H1 (cell line): ENCODE results near the gene LOXHD1. TPM values are rescaled to one million over a fixed set of nuclear protein-coding genes. Genes with fewer than 3 reads are reported as not detected.

ENCODE experiments used
- CTCF ChIA-PET: fragments of 300-600 bp; sonication (Branson Sonifier 250); formaldehyde crosslinking; loops from one replicate; lab custom pipeline; 2021; ENCODE audit not compliant: partially characterized antibody; lab: Charles Lee
- POLR2A ChIA-PET: fragments of 300-600 bp; sonication (Branson Sonifier 250); formaldehyde crosslinking; loops from one replicate; lab custom pipeline; 2021; ENCODE audit warnings: inconsistent platforms; ENCODE audit not compliant: partially characterized antibody; lab: Charles Lee
- DNase-seq, 2 experiments: peaks; one replicate each; pipeline versions ENCODE4 v3.0.0 to v3.0.0-alpha.2; 2010 to 2022; ENCODE audit warnings: low spot score in 2 of 2, low read depth in 1 of 2, mixed read lengths in 1 of 2
- FAIRE-seq: peaks from 2 replicates; lab custom pipeline; 2011; peaks lifted over from hg19 to GRCh38; lab: Jason Lieb, UNC
- H2AFZ ChIP-seq: 2 replicates; pipeline ENCODE4 v1.8.1; 2012; ENCODE audit warnings: low read length, inconsistent platforms
- H2AK5ac ChIP-seq: 2 replicates; pipeline ENCODE4 v1.6.1; 2013; ENCODE audit warnings: low read depth, low read length
- H2BK120ac ChIP-seq: replicated peaks from 2 replicates; pipeline ENCODE3; 2013; ENCODE audit warnings: low read depth, low read length, inconsistent platforms
- H2BK12ac ChIP-seq: 2 replicates; pipeline ENCODE4 v1.6.1; 2013; ENCODE audit warnings: low read depth, low read length
- H2BK15ac ChIP-seq: 2 replicates; pipeline ENCODE4 v1.6.1; 2013; ENCODE audit warnings: low read length
- H2BK20ac ChIP-seq: 2 replicates; pipeline ENCODE4 v1.6.1; 2013; ENCODE audit warnings: low read length
- H2BK5ac ChIP-seq: 2 replicates; pipeline ENCODE4 v1.6.1; 2013; ENCODE audit warnings: low read depth, low read length
- H3K14ac ChIP-seq: 2 replicates; pipeline ENCODE4 v1.6.1; 2013; ENCODE audit warnings: inconsistent platforms; ENCODE audit not compliant: insufficient read length
- H3K18ac ChIP-seq: 2 replicates; pipeline ENCODE4 v1.6.1; 2013; ENCODE audit warnings: low read length; ENCODE audit errors: extremely low read depth
- H3K23ac ChIP-seq: 2 replicates; pipeline ENCODE4 v1.6.1; 2013; ENCODE audit warnings: inconsistent platforms; ENCODE audit not compliant: insufficient read length
- H3K23me2 ChIP-seq: 2 replicates; pipeline ENCODE4 v1.6.1; 2013; ENCODE audit warnings: low read depth, low read length
- H3K27ac ChIP-seq: 2 replicates; pipeline ENCODE4 v1.6.1; 2011; ENCODE audit warnings: low read depth, low read length, inconsistent platforms
- H3K27me3 ChIP-seq, 4 experiments: replicated peaks in 1 of 4; 1 replicate in 1 of 4; 2 replicates in 3 of 4; pipeline versions ENCODE4 v1.6.1 to v1.8.1; 2011 to 2013; ENCODE audit warnings: low read length in 3 of 4, mild to moderate bottlenecking in 3 of 4, inconsistent platforms in 2 of 4, mixed read lengths in 2 of 4, moderate library complexity in 1 of 4; ENCODE audit not compliant: control insufficient read depth in 3 of 4, insufficient read depth in 3 of 4; ENCODE audit errors: extremely low read depth in 1 of 4
- H3K36me3 ChIP-seq, 4 experiments: 2 replicates each; pipeline versions ENCODE4 v1.6.1 to v1.8.1; 2011 to 2013; ENCODE audit warnings: mild to moderate bottlenecking in 4 of 4, low read length in 3 of 4, moderate library complexity in 2 of 4, control low read depth in 1 of 4, inconsistent platforms in 1 of 4; ENCODE audit not compliant: insufficient read depth in 4 of 4, control insufficient read depth in 2 of 4
- H3K4ac ChIP-seq: replicated peaks from 2 replicates; pipeline ENCODE3; 2013; ENCODE audit warnings: low read length, low read depth, mixed read lengths, inconsistent platforms; ENCODE audit not compliant: insufficient read length
- H3K4me1 ChIP-seq, 4 experiments: replicated peaks in 1 of 4; 1 replicate in 1 of 4; 2 replicates in 3 of 4; pipeline versions ENCODE4 v1.6.1 to v1.8.1; 2011 to 2013; ENCODE audit warnings: low read length in 3 of 4, inconsistent platforms in 2 of 4, mixed read lengths in 1 of 4; ENCODE audit not compliant: insufficient read depth in 4 of 4, control insufficient read depth in 3 of 4
- H3K4me2 ChIP-seq, 2 experiments: 2 replicates each; pipeline versions ENCODE4 v1.6.1 to v1.8.1; 2011 to 2013; ENCODE audit warnings: low read depth in 2 of 2, low read length in 2 of 2, control low read depth in 1 of 2, inconsistent platforms in 1 of 2, mild to moderate bottlenecking in 1 of 2; ENCODE audit not compliant: insufficient read depth in 1 of 2
- H3K4me3 ChIP-seq, 4 experiments: fragments of 200-600, 300-600 bp in 1 of 4; sonication (generic), shearing (Covaris generic), sonication (Bioruptor Twin) in 1 of 4; 2 replicates each; pipeline versions ENCODE4 v1.5.1 to v1.8.1; 2011 to 2016; ENCODE audit warnings: low read length in 4 of 4, low read depth in 3 of 4, control low read depth in 2 of 4, inconsistent platforms in 2 of 4, mild to moderate bottlenecking in 2 of 4, mixed read lengths in 1 of 4, moderate library complexity in 1 of 4; ENCODE audit not compliant: insufficient read depth in 2 of 4; ENCODE audit errors: extremely low read depth in 1 of 4
- H3K56ac ChIP-seq: replicated peaks from 2 replicates; pipeline ENCODE3; 2013; ENCODE audit warnings: low read depth, mild to moderate bottlenecking, mixed read lengths, low read length, inconsistent platforms; ENCODE audit not compliant: insufficient read length
- H3K79me1 ChIP-seq: 2 replicates; pipeline ENCODE4 v1.6.1; 2013; ENCODE audit warnings: low read depth, low read length, control low read depth
- H3K79me2 ChIP-seq, 2 experiments: 2 replicates each; pipeline versions ENCODE4 v1.6.1 to v1.8.1; 2012 to 2013; ENCODE audit warnings: low read length in 2 of 2, mild to moderate bottlenecking in 2 of 2, inconsistent platforms in 1 of 2; ENCODE audit not compliant: insufficient read depth in 2 of 2, control insufficient read depth in 1 of 2
- H3K9ac ChIP-seq, 4 experiments: replicated peaks in 1 of 4; 1 replicate in 1 of 4; 2 replicates in 3 of 4; pipeline versions ENCODE4 v1.6.1 to v1.8.1; 2011 to 2013; ENCODE audit warnings: low read depth in 3 of 4, low read length in 3 of 4, control low read depth in 2 of 4, mild to moderate bottlenecking in 2 of 4, moderate library complexity in 2 of 4, inconsistent platforms in 1 of 4; ENCODE audit errors: extremely low read depth in 1 of 4
- H3K9me3 ChIP-seq, 2 experiments: 2 replicates each; pipeline versions ENCODE4 v1.6.1 to v1.8.1; 2012 to 2013; ENCODE audit warnings: mild to moderate bottlenecking in 2 of 2, moderate library complexity in 2 of 2, control low read depth in 1 of 2, inconsistent platforms in 1 of 2, low read depth in 1 of 2, low read length in 1 of 2, mixed read lengths in 1 of 2; ENCODE audit not compliant: insufficient read depth in 2 of 2
- H4K20me1 ChIP-seq, 2 experiments: replicated peaks in 1 of 2; 2 replicates each; pipeline versions ENCODE3 to v1.8.1; 2011 to 2013; ENCODE audit warnings: inconsistent platforms in 2 of 2, low read length in 2 of 2, mild to moderate bottlenecking in 1 of 2; ENCODE audit not compliant: insufficient read depth in 2 of 2, control insufficient read depth in 1 of 2
- H4K5ac ChIP-seq: 2 replicates; pipeline ENCODE4 v1.6.1; 2013; ENCODE audit warnings: low read length, low read depth, mixed read lengths, inconsistent platforms; ENCODE audit not compliant: insufficient read length
- H4K8ac ChIP-seq: 2 replicates; pipeline ENCODE4 v1.8.0; 2013; ENCODE audit warnings: mild to moderate bottlenecking, moderate library complexity, low read length, inconsistent platforms; ENCODE audit not compliant: insufficient read depth; ENCODE audit errors: extremely low read depth
- H4K91ac ChIP-seq: replicated peaks from 2 replicates; pipeline ENCODE3; 2013; ENCODE audit warnings: low read length, mixed read lengths, inconsistent platforms; ENCODE audit not compliant: insufficient read length
- CBX5 ChIP-seq: fragments of 300-800, 300-1000 bp; sonication (generic); IDR thresholded peaks from 2 replicates; pipeline ENCODE4 v1.7.1; 2016; ENCODE audit warnings: antibody characterized with exemption, low read length, low read depth
- CEBPB ChIP-seq: IDR thresholded peaks from 2 replicates; pipeline ENCODE4 v1.6.1; 2012; ENCODE audit warnings: low read depth, low read length
- CHD1 ChIP-seq: IDR thresholded peaks from 2 replicates; pipeline ENCODE4 v1.6.1; 2012; ENCODE audit warnings: low read depth, low read length, improper control_type of control experiment
- CTBP2 ChIP-seq: IDR thresholded peaks from 2 replicates; pipeline ENCODE4 v1.7.0; 2011; ENCODE audit warnings: borderline replicate concordance, mild to moderate bottlenecking, moderate library complexity, mixed read lengths, low read length; ENCODE audit not compliant: insufficient read depth, insufficient read length
- EGR1 ChIP-seq: IDR thresholded peaks from 2 replicates; pipeline ENCODE4 v1.6.1; 2011; ENCODE audit warnings: low read depth, low read length, borderline replicate concordance
- EZH2 ChIP-seq: fragments of 200-600 bp; sonication (generic); IDR thresholded peaks from 2 replicates; pipeline ENCODE4 v1.7.1; 2012; ENCODE audit warnings: low read depth, mild to moderate bottlenecking, moderate library complexity, low read length, inconsistent platforms; ENCODE audit not compliant: severe bottlenecking
- HDAC6 ChIP-seq: IDR thresholded peaks from one replicate; pipeline ENCODE4 v1.7.1; 2012; ENCODE audit warnings: low read depth, mild to moderate bottlenecking, inconsistent platforms, low read length, moderate library complexity
- JUN ChIP-seq: IDR thresholded peaks from 2 replicates; pipeline ENCODE4 v1.6.1; 2011; ENCODE audit warnings: low read depth, mild to moderate bottlenecking, improper control_type of control experiment, low read length
- MAX ChIP-seq: IDR thresholded peaks from 2 replicates; pipeline ENCODE4 v1.6.1; 2012; ENCODE audit warnings: inconsistent platforms
- NRF1 ChIP-seq: IDR thresholded peaks from 2 replicates; pipeline ENCODE4 v1.6.1; 2011; ENCODE audit warnings: mild to moderate bottlenecking, low read depth, low read length, improper control_type of control experiment
- RAD21 ChIP-seq, 2 experiments: IDR thresholded peaks in 1 of 2; conservative IDR thresholded peaks in 1 of 2; 2 replicates each; pipeline ENCODE4 v1.6.1; 2011; ENCODE audit warnings: low read depth in 2 of 2, low read length in 2 of 2, improper control_type of control experiment in 1 of 2, inconsistent platforms in 1 of 2, mild to moderate bottlenecking in 1 of 2, moderate library complexity in 1 of 2
- RXRA ChIP-seq: IDR thresholded peaks from 2 replicates; pipeline ENCODE4 v1.6.1; 2011; ENCODE audit warnings: low read depth, mild to moderate bottlenecking, low read length, moderate library complexity; ENCODE audit not compliant: insufficient read depth
- SUZ12 ChIP-seq: fragments of 200-600 bp; sonication (generic); IDR thresholded peaks from 2 replicates; pipeline ENCODE4 v1.6.1; 2012; ENCODE audit warnings: mild to moderate bottlenecking, inconsistent platforms, low read length, moderate library complexity, mixed read lengths
- WGBS, 2 experiments: shearing (Covaris generic) in 1 of 2; methylation state at CpG; one replicate each; pipeline versions ENCODE4 v1.1.6 to v1.1.7; 2013 to 2015; ENCODE audit warnings: low lambda C conversion rate in 2 of 2, mixed read lengths in 2 of 2, inconsistent platforms in 1 of 2, low coverage in 1 of 2, missing lambda C conversion rate in 1 of 2; ENCODE audit not compliant: insufficient replicate concordance in 2 of 2, insufficient coverage in 1 of 2, insufficient read length in 1 of 2; ENCODE audit errors: extremely low coverage in 1 of 2, missing lambda C conversion rate in 1 of 2; 5-methylcytosine and 5-hydroxymethylcytosine counted together
- polyA plus RNA-seq, 7 experiments: library from polyadenylated mRNA; depleted of rRNA in 3 of 7; stranded (reverse) in 5 of 7; unstranded in 2 of 7; fragments of >200 nt in 5 of 7; fragments of 200-250 nt in 2 of 7; gene quantifications; 1 replicate in 5 of 7; 2 replicates in 1 of 7; 4 replicates in 1 of 7; pipeline versions ENCODE4 v1.2.1 to v1.2.3, GENCODE V29; 2011 to 2013; ENCODE audit warnings: missing spikeins in 2 of 7, mixed read lengths in 2 of 7
- total RNA-seq: library from RNA; stranded (reverse); fragmentation: NEBNext Ultra II Directional; extraction: Animal tissue kit (Norgen Biotek cat#: 25700); gene quantifications from 2 replicates; pipeline ENCODE4 v1.2.1, GENCODE V29; 2021
- TF ChIP-seq, protein P1 (sequence below): IDR thresholded peaks from 2 replicates; pipeline ENCODE4 v1.6.1; 2011; ENCODE audit warnings: low read depth, mild to moderate bottlenecking, low read length; ENCODE audit not compliant: insufficient read depth

The LOXHD1 gene
- total and polyA plus RNA-seq, 2 of the 8 experiments (the other 6 are each of a cell fraction or from before 2014, with no cell fraction given) = 0.02 TPM; not detected in 1

- no peak overlapping the region for H3K9ac ChIP-seq
- H3K4me1 ChIP-seq = no peaks in the 10 kb centered on the region
- no peak overlapping the region for H3K18ac ChIP-seq
- H2AK5ac ChIP-seq = no peak overlapping the region
- no peak overlapping the region for H4K91ac ChIP-seq
- no peak overlapping the region for H3K23ac ChIP-seq
- DNase-seq (no peak), FAIRE-seq (no peak)
- no peak overlapping the region for H2BK120ac ChIP-seq
- WGBS, 2 experiments = 86% methylated on average over 3 of the region's 3 CpGs; no CpG with 5 or more reads in 1 of the 2 experiments
- no peak overlapping the region for H2BK12ac ChIP-seq
- POLR2A ChIA-PET = no interaction called here
- no peak overlapping the region for H2BK20ac ChIP-seq
- H4K5ac ChIP-seq = no peak overlapping the region
- no peaks in the 10 kb centered on the region for H4K20me1 ChIP-seq
- no peak overlapping the region for H3K27ac ChIP-seq
- no peak overlapping the region for H3K56ac ChIP-seq
- TF ChIP-seq, protein P1, sequence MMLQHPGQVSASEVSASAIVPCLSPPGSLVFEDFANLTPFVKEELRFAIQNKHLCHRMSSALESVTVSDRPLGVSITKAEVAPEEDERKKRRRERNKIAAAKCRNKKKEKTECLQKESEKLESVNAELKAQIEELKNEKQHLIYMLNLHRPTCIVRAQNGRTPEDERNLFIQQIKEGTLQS = no peak
- TF ChIP-seq NRF1 (no peak), RXRA (no peak), EGR1 (no peak), CTBP2 (no peak), HDAC6 (no peak), MAX (no peak), EZH2 (no peak), CEBPB (no peak), CHD1 (no peak), SUZ12 (no peak), CBX5 (no peak), JUN (no peak), RAD21 (IDR thresholded peaks at IDR 0.05 in 1 of 2, conservative IDR thresholded peaks at IDR 0.05 in 1 of 2; ENCODE audit: low read depth in 2 of 2, low read length in 2 of 2) (no peak)
- CTCF ChIA-PET = interaction anchor here (1.3 kb wide), 1 partner anchor 35 kb away, joined by 6 read pairs; no protein-coding TSS in a partner anchor
- no peak overlapping the region for H3K4me3 ChIP-seq
- no peaks in the 10 kb centered on the region for H3K79me2 ChIP-seq
- H4K8ac ChIP-seq = no peak overlapping the region
- H3K27me3 ChIP-seq = no peaks in the 10 kb centered on the region
- H2BK5ac ChIP-seq = no peak overlapping the region
- no peak overlapping the region for H3K4ac ChIP-seq
- no peaks in the 10 kb centered on the region for H3K36me3 ChIP-seq
- no peaks in the 10 kb centered on the region for H3K23me2 ChIP-seq
- H3K4me2 ChIP-seq = no peak overlapping the region
- no peaks in the 10 kb centered on the region for H3K9me3 ChIP-seq
- no peak overlapping the region for H2BK15ac ChIP-seq
- H3K14ac ChIP-seq = no peak overlapping the region
- H3K79me1 ChIP-seq = no peaks in the 10 kb centered on the region
- no peak overlapping the region for H2AFZ ChIP-seq
Measured at GRCh38 chr18:46587600-46587999, 69.4 kb downstream of the LOXHD1 start.
